ENCODE measurements around the gene RELA. TPM values are rescaled to one million over a fixed set of nuclear protein-coding genes. Genes with fewer than 3 reads are reported as not detected.

RELA gene
- total RNA-seq, 1 experiment from 2014 or later: 35.1 TPM

DNA sequence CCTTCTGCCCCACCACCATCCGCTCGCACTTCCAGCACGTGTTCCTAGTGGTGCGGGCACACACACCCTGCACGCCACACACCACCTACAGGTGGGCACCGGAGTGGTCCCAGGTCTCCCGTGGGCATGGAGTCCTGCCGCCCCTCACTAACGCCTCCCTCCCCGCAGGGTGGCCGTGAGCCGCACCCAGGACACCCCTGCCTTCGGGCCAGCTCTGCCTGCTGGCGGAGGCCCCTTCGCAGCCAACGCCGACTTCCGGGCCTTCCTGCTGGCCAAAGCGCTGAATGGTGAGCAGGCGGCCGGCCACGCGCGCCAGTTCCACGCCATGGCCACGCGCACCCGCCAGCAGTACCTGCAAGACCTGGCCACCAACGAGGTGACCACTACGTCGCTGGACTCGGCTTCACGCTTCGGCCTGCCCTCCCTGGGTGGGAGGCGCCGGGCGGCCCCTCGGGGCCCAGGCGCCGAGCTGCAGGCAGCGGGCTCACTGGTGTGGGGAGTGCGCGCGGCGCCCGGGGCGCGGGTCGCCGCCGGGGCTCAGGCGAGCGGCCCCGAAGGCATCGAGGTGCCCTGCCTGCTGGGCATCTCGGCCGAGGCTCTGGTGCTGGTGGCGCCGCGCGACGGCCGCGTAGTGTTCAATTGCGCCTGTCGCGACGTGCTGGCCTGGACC lies 16.3 kb downstream of the RELA start:
- Mint-ChIP-seq H3K36me3 (peaks cover 4% of the 10 kb centered on the region; the same call in 1 of the 2 replicates), H3K9me3 (no peaks in the 10 kb centered on the region), H3K27me3 (ENCODE audit: low read depth) (peaks cover 3% of the 10 kb centered on the region; the same call in 1 of the 2 replicates), H3K4me3 (peak overlapping the region; percentile 64), H3K4me1 (peaks cover 25% of the 10 kb centered on the region), H3K27ac (no peak overlapping the region)
- no peak for TF ChIP-seq ZNF532 (CRISPR knock-in tag; IDR thresholded peaks at IDR 0.05; ENCODE audit: borderline replicate concordance)
- TF ChIP-seq, protein P1, sequence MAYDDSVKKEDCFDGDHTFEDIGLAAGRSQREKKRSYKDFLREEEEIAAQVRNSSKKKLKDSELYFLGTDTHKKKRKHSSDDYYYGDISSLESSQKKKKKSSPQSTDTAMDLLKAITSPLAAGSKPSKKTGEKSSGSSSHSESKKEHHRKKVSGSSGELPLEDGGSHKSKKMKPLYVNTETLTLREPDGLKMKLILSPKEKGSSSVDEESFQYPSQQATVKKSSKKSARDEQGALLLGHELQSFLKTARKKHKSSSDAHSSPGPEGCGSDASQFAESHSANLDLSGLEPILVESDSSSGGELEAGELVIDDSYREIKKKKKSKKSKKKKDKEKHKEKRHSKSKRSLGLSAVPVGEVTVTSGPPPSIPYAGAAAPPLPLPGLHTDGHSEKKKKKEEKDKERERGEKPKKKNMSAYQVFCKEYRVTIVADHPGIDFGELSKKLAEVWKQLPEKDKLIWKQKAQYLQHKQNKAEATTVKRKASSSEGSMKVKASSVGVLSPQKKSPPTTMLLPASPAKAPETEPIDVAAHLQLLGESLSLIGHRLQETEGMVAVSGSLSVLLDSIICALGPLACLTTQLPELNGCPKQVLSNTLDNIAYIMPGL (CRISPR knock-in tag; IDR thresholded peaks at IDR 0.05): no peak
- ATAC-seq (no peak), DNase-seq (ENCODE audit: low spot score) (no peak)
- ChIA-PET POLR2A (interaction anchor here (1.8 kb wide), 1 partner anchor 9 kb away, joined by 13 read pairs; the partner anchor contains the start of gene SIPA1), CTCF (interaction anchor here (0.7 to 2.4 kb wide), 12 partner anchors 8 to 213 kb away, joined by 3 to 36 read pairs (median 4); partner anchors contain the start of genes KAT5, KCNK7, MUS81 and SIPA1)

DNA sequence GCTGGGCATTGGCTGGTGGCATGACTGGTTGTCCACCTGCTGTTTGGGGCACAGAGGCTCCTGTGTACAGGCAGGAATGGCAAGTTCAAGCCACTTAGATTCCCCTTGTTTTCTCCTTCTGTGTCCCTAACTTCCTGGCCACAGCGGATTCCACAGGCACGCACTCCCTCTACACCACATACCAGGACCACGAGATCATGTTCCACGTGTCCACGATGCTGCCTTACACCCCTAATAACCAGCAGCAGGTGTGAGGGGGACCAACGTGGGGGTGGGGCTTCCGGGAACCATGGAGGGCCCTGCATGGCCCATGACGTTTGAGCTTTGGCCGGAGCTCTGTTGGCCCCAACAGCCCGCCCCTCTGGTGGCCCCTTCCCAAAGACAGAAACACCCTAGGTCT lies 17.0 kb downstream of the RELA start:
- peaks cover 3% of the 10 kb centered on the region; the same call in 1 of the 2 replicates for H3K27me3 Mint-ChIP-seq (ENCODE audit: low read depth)
- DNase-seq (ENCODE audit: low spot score) (peak; percentile 10), ATAC-seq (no peak)
- ChIA-PET POLR2A (interaction anchor here (0.6 kb wide), 1 partner anchor 1088 kb away, joined by 3 read pairs; no protein-coding TSS in a partner anchor), CTCF (interaction anchor here (0.6 to 2.4 kb wide), 4 partner anchors 8 to 105 kb away, joined by 3 to 36 read pairs (median 10); partner anchors contain the start of gene SIPA1)
- H3K4me3 Mint-ChIP-seq: no peak overlapping the region
- TF ChIP-seq NFATC4 (CRISPR knock-in tag; IDR thresholded peaks at IDR 0.05) (no peak), ZNF138 (CRISPR knock-in tag; conservative IDR thresholded peaks at IDR 0.05) (no peak), TCF7 (CRISPR knock-in tag; IDR thresholded peaks at IDR 0.05; ENCODE audit: low read depth) (no peak), RELA (CRISPR knock-in tag; IDR thresholded peaks at IDR 0.05; ENCODE audit: borderline replicate concordance) (no peak), CREB1 (CRISPR knock-in tag; IDR thresholded peaks at IDR 0.05) (no peak), ZNF281 (CRISPR knock-in tag; IDR thresholded peaks at IDR 0.05) (no peak), KAT7 (CRISPR knock-in tag; IDR thresholded peaks at IDR 0.05; ENCODE audit: borderline replicate concordance) (no peak), ZNF263 (CRISPR knock-in tag; IDR thresholded peaks at IDR 0.05; ENCODE audit: low read depth) (no peak), USF2 (CRISPR knock-in tag; IDR thresholded peaks at IDR 0.05) (no peak), NR1H2 (CRISPR knock-in tag; IDR thresholded peaks at IDR 0.05) (no peak), CBFB (CRISPR knock-in tag; IDR thresholded peaks at IDR 0.05; ENCODE audit: low read depth) (no peak), ZNF416 (CRISPR knock-in tag; IDR thresholded peaks at IDR 0.05) (no peak)
- TF ChIP-seq, protein P2, sequence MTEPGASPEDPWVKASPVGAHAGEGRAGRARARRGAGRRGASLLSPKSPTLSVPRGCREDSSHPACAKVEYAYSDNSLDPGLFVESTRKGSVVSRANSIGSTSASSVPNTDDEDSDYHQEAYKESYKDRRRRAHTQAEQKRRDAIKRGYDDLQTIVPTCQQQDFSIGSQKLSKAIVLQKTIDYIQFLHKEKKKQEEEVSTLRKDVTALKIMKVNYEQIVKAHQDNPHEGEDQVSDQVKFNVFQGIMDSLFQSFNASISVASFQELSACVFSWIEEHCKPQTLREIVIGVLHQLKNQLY (CRISPR knock-in tag; IDR thresholded peaks at IDR 0.05): no peak
- TF ChIP-seq, protein P3, sequence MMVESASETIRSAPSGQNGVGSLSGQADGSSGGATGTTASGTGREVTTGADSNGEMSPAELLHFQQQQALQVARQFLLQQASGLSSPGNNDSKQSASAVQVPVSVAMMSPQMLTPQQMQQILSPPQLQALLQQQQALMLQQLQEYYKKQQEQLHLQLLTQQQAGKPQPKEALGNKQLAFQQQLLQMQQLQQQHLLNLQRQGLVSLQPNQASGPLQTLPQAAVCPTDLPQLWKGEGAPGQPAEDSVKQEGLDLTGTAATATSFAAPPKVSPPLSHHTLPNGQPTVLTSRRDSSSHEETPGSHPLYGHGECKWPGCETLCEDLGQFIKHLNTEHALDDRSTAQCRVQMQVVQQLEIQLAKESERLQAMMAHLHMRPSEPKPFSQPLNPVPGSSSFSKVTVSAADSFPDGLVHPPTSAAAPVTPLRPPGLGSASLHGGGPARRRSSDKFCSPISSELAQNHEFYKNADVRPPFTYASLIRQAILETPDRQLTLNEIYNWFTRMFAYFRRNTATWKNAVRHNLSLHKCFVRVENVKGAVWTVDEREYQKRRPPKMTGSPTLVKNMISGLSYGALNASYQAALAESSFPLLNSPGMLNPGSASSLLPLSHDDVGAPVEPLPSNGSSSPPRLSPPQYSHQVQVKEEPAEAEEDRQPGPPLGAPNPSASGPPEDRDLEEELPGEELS (CRISPR knock-in tag; IDR thresholded peaks at IDR 0.05): no peak
- no peaks in the 10 kb centered on the region for H3K9me3 Mint-ChIP-seq
- peaks cover 25% of the 10 kb centered on the region for H3K4me1 Mint-ChIP-seq
- H3K36me3 Mint-ChIP-seq: no peaks in the 10 kb centered on the region
- H3K27ac Mint-ChIP-seq: no peak overlapping the region

Data from WTC11 (cell line).